IMR-90 (cell line): Measurements from ENCODE around the gene SLC35E4. TPM values are rescaled to one million over a fixed set of nuclear protein-coding genes. Genes with fewer than 3 reads are reported as not detected.
"Not testable (repeated sequence)": the region's sequence is repeated elsewhere in the genome, so short reads cannot be mapped to it uniquely, and the experiment has no call there.

ENCODE experiments used
- ATAC-seq: fragments of 200-7000 bp; cut with Tn5 transposase; 2 replicates; pipeline ENCODE4 v1.9.1; 2020; ENCODE audit warnings: low read depth, mild to moderate bottlenecking, moderate library complexity
- BruUV-seq: library from RNA; stranded (reverse); fragments of 400-500 nt; replicated peaks from 2 replicates; lab custom pipeline; 2021; lab: Mats Ljungman, UMichigan
- CTCF ChIA-PET: fragments of 300-600 bp; formaldehyde crosslinking; extraction: SDS; loops from one replicate; lab custom pipeline; 2021; ENCODE audit warnings: antibody characterized with exemption; lab: Yijun Ruan, JAX
- POLR2A ChIA-PET: fragments of 300-600 bp; sonication (Branson Sonifier 250); formaldehyde crosslinking; loops from one replicate; lab custom pipeline; 2022; ENCODE audit warnings: antibody characterized with exemption; ENCODE audit not compliant: unreplicated experiment; lab: Charles Lee
- DNase-seq: peaks from one replicate; pipeline ENCODE4 v3.0.0; 2013
- H2AFZ ChIP-seq: replicated peaks from 2 replicates; pipeline ENCODE3; 2013; ENCODE audit warnings: low read length, mild to moderate bottlenecking; ENCODE audit not compliant: poor library complexity
- H2AK5ac ChIP-seq: 2 replicates; pipeline ENCODE4 v1.6.1; 2013; ENCODE audit warnings: low read depth, low read length, inconsistent platforms
- H2AK9ac ChIP-seq: replicated peaks from 2 replicates; pipeline ENCODE3; 2013; ENCODE audit warnings: mild to moderate bottlenecking, low read depth, low read length, moderate library complexity; ENCODE audit not compliant: poor library complexity
- H2BK120ac ChIP-seq: 2 replicates; pipeline ENCODE4 v1.6.1; 2013; ENCODE audit warnings: low read depth, low read length, inconsistent platforms
- H2BK15ac ChIP-seq: 3 replicates; pipeline ENCODE4 v1.6.1; 2013; ENCODE audit warnings: low read depth, low read length, inconsistent platforms
- H2BK20ac ChIP-seq: 2 replicates; pipeline ENCODE4 v1.6.1; 2013; ENCODE audit warnings: low read depth, mild to moderate bottlenecking, inconsistent platforms, low read length, moderate library complexity
- H2BK5ac ChIP-seq: 2 replicates; pipeline ENCODE4 v1.6.1; 2013; ENCODE audit warnings: mild to moderate bottlenecking, low read depth, low read length, inconsistent platforms; ENCODE audit not compliant: poor library complexity, severe bottlenecking
- H3K14ac ChIP-seq: replicated peaks from 2 replicates; pipeline ENCODE4 v1.6.1; 2013; ENCODE audit warnings: low read depth, low read length, inconsistent platforms
- H3K18ac ChIP-seq: 2 replicates; pipeline ENCODE4 v1.6.1; 2013; ENCODE audit warnings: low read depth, low read length, control low read depth
- H3K23ac ChIP-seq: 2 replicates; pipeline ENCODE4 v1.6.1; 2013; ENCODE audit warnings: low read depth, low read length, inconsistent platforms
- H3K27ac ChIP-seq: 2 replicates; pipeline ENCODE4 v1.5.1; 2013; ENCODE audit warnings: mild to moderate bottlenecking, control low read depth, low read length; ENCODE audit not compliant: insufficient read depth
- H3K27me3 ChIP-seq: 2 replicates; pipeline ENCODE4 v1.6.1; 2013; ENCODE audit warnings: low read length; ENCODE audit not compliant: control insufficient read depth, insufficient read depth
- H3K36me3 ChIP-seq: 2 replicates; pipeline ENCODE4 v1.6.1; 2013; ENCODE audit warnings: low read length, mixed read lengths; ENCODE audit not compliant: control insufficient read depth, insufficient read depth
- H3K4ac ChIP-seq: 2 replicates; pipeline ENCODE4 v1.6.1; 2013; ENCODE audit warnings: low read depth, low read length, inconsistent platforms
- H3K4me1 ChIP-seq: 2 replicates; pipeline ENCODE4 v1.6.1; 2013; ENCODE audit warnings: low read length, mixed read lengths; ENCODE audit not compliant: control insufficient read depth, insufficient read depth
- H3K4me2 ChIP-seq: 2 replicates; pipeline ENCODE4 v1.6.1; 2013; ENCODE audit warnings: low read depth, mild to moderate bottlenecking, control low read depth, low read length, moderate library complexity
- H3K4me3 ChIP-seq: 2 replicates; pipeline ENCODE4 v1.5.1; 2013; ENCODE audit warnings: low read depth, mild to moderate bottlenecking, control low read depth, low read length, moderate library complexity; ENCODE audit not compliant: insufficient read depth
- H3K56ac ChIP-seq: 2 replicates; pipeline ENCODE4 v1.6.1; 2013; ENCODE audit warnings: low read length, inconsistent platforms; ENCODE audit not compliant: insufficient read depth; ENCODE audit errors: extremely low read depth
- H3K79me1 ChIP-seq, 2 experiments: 2 replicates each; pipeline ENCODE4 v1.6.1; 2013; ENCODE audit warnings: low read length in 2 of 2, inconsistent platforms in 1 of 2, low read depth in 1 of 2
- H3K9ac ChIP-seq: 2 replicates; pipeline ENCODE4 v1.6.1; 2013; ENCODE audit warnings: low read depth, low read length, control low read depth
- H3K9me1 ChIP-seq: 2 replicates; pipeline ENCODE4 v1.6.1; 2013; ENCODE audit warnings: low read length, inconsistent platforms; ENCODE audit not compliant: insufficient read depth
- H3K9me3 ChIP-seq: 2 replicates; pipeline ENCODE4 v1.6.1; 2013; ENCODE audit warnings: low read length; ENCODE audit not compliant: control insufficient read depth, insufficient read depth
- H4K20me1 ChIP-seq: 2 replicates; pipeline ENCODE4 v1.6.1; 2013; ENCODE audit warnings: low read length, inconsistent platforms; ENCODE audit not compliant: insufficient read depth
- H4K5ac ChIP-seq: 2 replicates; pipeline ENCODE4 v1.6.1; 2013; ENCODE audit warnings: mild to moderate bottlenecking, low read depth, low read length, control low read depth
- H4K8ac ChIP-seq, 2 experiments: 2 replicates each; pipeline ENCODE4 v1.6.1; 2013; ENCODE audit warnings: low read depth in 2 of 2, low read length in 2 of 2, control low read depth in 1 of 2, inconsistent platforms in 1 of 2
- H4K91ac ChIP-seq: 2 replicates; pipeline ENCODE4 v1.6.1; 2013; ENCODE audit warnings: low read depth, low read length, inconsistent platforms; ENCODE audit not compliant: insufficient read depth
- RAD21 ChIP-seq: IDR thresholded peaks from 2 replicates; pipeline ENCODE4 v1.6.1; 2012; ENCODE audit warnings: low read length, improper control_type of control experiment
- SMC3 ChIP-seq: fragments of 150-350 bp; IDR thresholded peaks from 2 replicates; pipeline ENCODE4 v1.6.1; 2016; ENCODE audit warnings: low read depth, mild to moderate bottlenecking, antibody characterized with exemption, low read length, moderate library complexity
- WGBS, 2 experiments: methylation state at CpG; one replicate each; pipeline versions ENCODE4 v1.1.5 to v1.1.7; 2013; ENCODE audit warnings: missing lambda C conversion rate in 2 of 2; ENCODE audit not compliant: insufficient read length in 1 of 2; ENCODE audit errors: extremely low coverage in 2 of 2; 5-methylcytosine and 5-hydroxymethylcytosine counted together
- dilution Hi-C: fragments of 300-500 bp; cut with HindIII; formaldehyde crosslinking; loops from one replicate; pipeline ENCODE4 v1.14.3; 2018; ENCODE audit warnings: low sequenced_read_pairs; ENCODE audit not compliant: unreplicated experiment
- in situ Hi-C: fragments of 300-500 bp; cut with MboI; formaldehyde crosslinking; loops from 3 replicates; pipeline ENCODE4 v1.14.3; 2019; ENCODE audit warnings: low sequenced_read_pairs, inconsistent platforms, mixed read lengths
- intact Hi-C: fragments of 100-400 bp; cut with micrococcal nuclease; formaldehyde crosslinking; loops from 2 replicates; pipeline ENCODE4 v1.10.0; 2022
- polyA plus RNA-seq, 3 experiments: library from polyadenylated mRNA; depleted of rRNA; stranded (reverse); fragments of >200 nt; gene quantifications; 2 replicates each; pipeline ENCODE4 v1.2.3, GENCODE V29; 2012; ENCODE audit warnings: low replicate concordance in 1 of 3
- total RNA-seq: library from RNA; depleted of rRNA; stranded (reverse); fragments of >200 nt; gene quantifications from 2 replicates; pipeline ENCODE4 v1.2.3, GENCODE V29; 2012

SLC35E4 gene
- total and polyA plus RNA-seq, 2 of the 4 experiments (the other 2 are of a cell fraction): 5.7 to 6.8 TPM

DNA sequence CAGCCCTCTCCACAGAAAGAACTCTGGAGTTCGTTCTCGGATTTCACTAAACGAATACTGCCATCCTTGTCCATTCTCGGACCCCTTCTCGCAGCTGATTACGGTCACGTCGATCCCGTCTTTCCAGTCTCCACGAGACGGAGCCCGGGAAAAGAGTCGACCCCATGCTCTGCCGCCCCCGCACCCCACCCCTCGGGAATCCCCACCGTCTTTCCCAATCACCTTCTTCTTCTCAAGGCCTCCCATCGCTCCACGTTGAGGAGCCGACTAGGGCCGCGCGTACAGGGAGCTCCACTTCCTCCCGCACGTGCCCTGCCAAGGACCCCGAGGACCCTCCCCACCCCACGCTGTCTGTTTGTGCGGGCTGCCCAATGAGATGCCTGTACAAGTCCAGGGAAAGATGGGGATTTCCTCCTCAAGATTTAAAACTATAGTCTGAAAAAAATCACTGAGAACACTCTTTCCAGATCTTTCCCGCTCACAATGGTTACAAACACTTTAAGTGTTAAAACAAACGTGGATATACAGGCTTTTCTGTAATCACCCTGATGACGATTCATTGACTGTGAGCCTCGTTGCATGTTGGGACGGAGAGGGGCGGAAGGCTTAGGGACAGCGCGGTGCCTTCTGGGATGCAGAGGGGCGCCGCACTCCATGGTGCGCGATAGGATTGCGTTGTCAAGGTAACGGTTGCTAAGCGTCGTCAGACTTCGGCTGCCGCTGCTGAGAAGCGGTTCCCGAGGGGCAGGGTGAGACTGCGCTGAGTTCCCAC lies 43.8 kb upstream of the SLC35E4 start, which contains the start of gene PES1 (continued):
- TF ChIP-seq SMC3: no peak
- no peak for TF ChIP-seq RAD21

DNA sequence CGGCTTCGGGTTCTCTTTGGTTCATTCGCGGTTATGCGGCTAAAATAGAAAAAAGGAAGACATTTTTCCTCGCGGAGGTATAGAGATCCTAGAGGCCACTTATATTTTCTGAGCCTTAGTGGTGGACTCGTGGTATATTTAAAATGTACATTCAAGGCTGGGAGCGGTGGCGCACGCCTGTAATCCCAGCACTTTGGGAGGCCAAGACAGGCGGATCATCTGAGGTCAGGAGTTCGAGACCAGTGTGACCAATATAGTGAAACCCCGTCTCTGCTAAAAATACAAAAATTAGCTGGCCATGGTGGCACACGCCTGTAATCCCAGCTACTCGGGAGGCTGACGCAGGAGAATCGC lies 43.2 kb upstream of the SLC35E4 start:
- H3K36me3 ChIP-seq: peaks cover 17% of the 10 kb centered on the region
- peaks cover 31 to 37% of the 10 kb centered on the region in 2 experiments for H3K79me1 ChIP-seq
- DNase-seq, intact Hi-C loops, BruUV-seq, POLR2A ChIA-PET, H3K4me1 ChIP-seq, H4K91ac ChIP-seq, H3K14ac ChIP-seq, dilution Hi-C loops, H3K18ac ChIP-seq, H3K27ac ChIP-seq, H4K5ac ChIP-seq, H2BK5ac ChIP-seq, H2BK15ac ChIP-seq, H3K9me3 ChIP-seq, H3K23ac ChIP-seq, H3K56ac ChIP-seq, ATAC-seq, H2AK5ac ChIP-seq, H3K9me1 ChIP-seq, H2BK20ac ChIP-seq, H4K8ac ChIP-seq, H3K9ac ChIP-seq, H2BK120ac ChIP-seq, H3K4ac ChIP-seq, in situ Hi-C loops: not testable (repeated sequence)
- CTCF ChIA-PET: interaction anchor here (1.4 kb wide), 1 partner anchor 9 kb away, joined by 3 read pairs; no protein-coding TSS in a partner anchor
- peaks cover 11% of the 10 kb centered on the region for H3K27me3 ChIP-seq
- peaks cover 11% of the 10 kb centered on the region; the same call in 1 of the 2 replicates for H4K20me1 ChIP-seq
- WGBS, 2 experiments: 44% methylated on average over 7 of the region's 18 CpGs; no CpG with 5 or more reads in 1 of the 2 experiments
- H2AK9ac ChIP-seq: peak overlapping the region; percentile 73
- peak overlapping the region; percentile 73 for H2AFZ ChIP-seq
- H3K4me2 ChIP-seq: peak overlapping the region; percentile 65
- H3K4me3 ChIP-seq: peak overlapping the region; percentile 96; the same call in 1 of the 2 replicates
